GM18517 (cell line): ENCODE results near the gene CD63.
"Not testable (repeated sequence)": the region's sequence is repeated elsewhere in the genome, so short reads cannot be mapped to it uniquely, and the experiment has no call there.

ENCODE experiments used
- ATAC-seq: cut with Tn5 transposase; IDR thresholded peaks from one replicate; pipeline ENCODE4 v1.9.1; 2021; ENCODE audit warnings: mild to moderate bottlenecking, moderate library complexity; ENCODE audit not compliant: unreplicated experiment

CD63 gene

GRCh38 chr12:55728939-55729818, at the start of gene CD63:
TSS of gene CD63 (minus strand) at chr12:55729009. CDS start at chr12:55728341, 668 bp downstream.
- ATAC-seq: peak; percentile 54

- ATAC-seq: no peak
Measured at GRCh38 chr12:55777856-55778255, 49.0 kb upstream of the CD63 start.

GRCh38 chr12:55771736-55772135, 42.9 kb upstream of the CD63 start:
- no peak for ATAC-seq

- ATAC-seq: no peak
Measured at GRCh38 chr12:55767156-55767555, 38.3 kb upstream of the CD63 start.

- no peak for ATAC-seq
Measured at GRCh38 chr12:55765736-55766290, 37.0 kb upstream of the CD63 start.

GRCh38 chr12:55762646-55763045, 33.8 kb upstream of the CD63 start:
- no peak for ATAC-seq

- ATAC-seq: no peak
Measured at GRCh38 chr12:55760663-55761062, 31.9 kb upstream of the CD63 start.

GRCh38 chr12:55758575-55758974, 29.8 kb upstream of the CD63 start:
- ATAC-seq: not testable (repeated sequence)

- ATAC-seq: no peak
Measured at GRCh38 chr12:55757701-55758100, 28.9 kb upstream of the CD63 start.

- no peak for ATAC-seq
Measured at GRCh38 chr12:55755246-55755645, 26.4 kb upstream of the CD63 start.

GRCh38 chr12:55748230-55748993, 19.6 kb upstream of the CD63 start:
- ATAC-seq: no peak

GRCh38 chr12:55746913-55747231, 18.1 kb upstream of the CD63 start:
- no peak for ATAC-seq

GRCh38 chr12:55746174-55746912, 17.5 kb upstream of the CD63 start:
- no peak for ATAC-seq

GRCh38 chr12:55745361-55746173, 16.8 kb upstream of the CD63 start:
- ATAC-seq: no peak

- no peak for ATAC-seq
Measured at GRCh38 chr12:55744340-55745030, 15.7 kb upstream of the CD63 start.

GRCh38 chr12:55743406-55744339, 14.9 kb upstream of the CD63 start:
- peak; percentile 54 for ATAC-seq

GRCh38 chr12:55742719-55743405, 14.1 kb upstream of the CD63 start, which contains the start of gene GDF11:
TSS of gene GDF11 (plus strand) at chr12:55743122. CDS start at chr12:55743317, 195 bp downstream.
- ATAC-seq: peak; percentile 20
